K562 (cell line): ENCODE data around the gene GCNT3. TPM values are rescaled to one million over a fixed set of nuclear protein-coding genes. Genes with fewer than 3 reads are reported as not detected.

Experiments used
- CHD7 ChIP-seq: fragments of 200-600 bp; sonication (generic); IDR thresholded peaks from one replicate; pipeline ENCODE4 v1.6.1; 2012; ENCODE audit warnings: mild to moderate bottlenecking, low read depth, low read length, inconsistent platforms
- polyA plus RNA-seq, 8 experiments: library from polyadenylated mRNA; depleted of rRNA in 4 of 8; stranded (reverse) in 5 of 8; unstranded in 3 of 8; fragments of >200 nt; fragmentation: Nextera tagmentation in 2 of 8; fragmentation: Illumina TruSeq in 1 of 8; extraction: Ambion mirVana in 2 of 8; extraction: Trizol in 1 of 8; gene quantifications; 2 replicates each; pipeline versions ENCODE4 v1.2.1 to v1.2.3, GENCODE V29; 2011 to 2014; ENCODE audit warnings: inconsistent platforms in 1 of 8, missing spikeins in 1 of 8
- total RNA-seq, 7 experiments: library from RNA; depleted of rRNA in 6 of 7; stranded (reverse); fragments of >200 nt in 6 of 7; fragmentation: Illumina TruSeq in 2 of 7; extraction: Trizol in 2 of 7; gene quantifications; 2 replicates each; pipeline versions ENCODE4 v1.2.1 to v1.2.3, GENCODE V29; 2011 to 2021; ENCODE audit warnings: low replicate concordance in 1 of 7

Gene GCNT3
- total and polyA plus RNA-seq, 9 of the 15 experiments (the other 6 are each of a cell fraction or from before 2014, with no cell fraction given), result 0.07 to 0.35 (median 0.11) TPM; not detected in 4

DNA sequence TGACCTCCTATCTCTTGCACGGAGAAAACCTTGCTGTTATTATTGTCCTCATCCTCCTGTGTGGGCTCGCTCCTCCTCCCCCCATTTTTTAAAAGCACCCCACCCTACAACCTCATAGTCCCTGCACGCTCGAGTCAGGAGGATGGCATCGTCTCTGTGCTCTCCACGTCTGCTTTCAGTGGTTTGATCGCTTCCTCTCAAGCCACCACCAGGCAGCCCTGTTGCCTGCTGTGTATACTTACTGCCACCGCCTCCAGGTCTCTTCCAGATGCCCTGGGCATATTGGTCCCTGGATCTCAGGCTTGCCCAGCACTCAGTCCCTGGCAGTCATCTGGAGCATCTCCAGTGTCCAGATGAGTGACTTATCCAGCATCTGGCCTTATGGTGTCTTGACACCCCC lies 42.1 kb upstream of the GCNT3 start (continued):
- TF ChIP-seq CHD7, result no peak
